MM.1S (cell line): Measurements from ENCODE around the gene LYRM4.
A peak's percentile ranks its signal among the peaks of the same experiment; 100 is the strongest.

Source experiments
- DNase-seq: peaks from one replicate; pipeline ENCODE4 v3.0.0-alpha.2; 2015
- H2AFZ ChIP-seq: fragments of 300-600 bp; sonication (generic); 2 replicates; pipeline ENCODE4 v1.6.0; 2016; ENCODE audit warnings: antibody characterized with exemption, low read length
- H3F3A ChIP-seq: fragments of 300-600 bp; sonication (generic); 2 replicates; pipeline ENCODE4 v1.6.1; 2016; ENCODE audit warnings: mild to moderate bottlenecking, antibody characterized with exemption, low read length, moderate library complexity, mixed read lengths; ENCODE audit not compliant: insufficient read depth
- H3K27ac ChIP-seq: fragments of 300-600 bp; sonication (generic); 2 replicates; pipeline ENCODE4 v1.5.1; 2016; ENCODE audit warnings: mild to moderate bottlenecking, low read length
- H3K27me3 ChIP-seq: fragments of 300-600 bp; sonication (generic); replicated peaks from 2 replicates; pipeline ENCODE4 v1.6.0; 2016; ENCODE audit warnings: low read length; ENCODE audit not compliant: insufficient read depth
- H3K36me3 ChIP-seq: fragments of 300-600 bp; sonication (generic); replicated peaks from 2 replicates; pipeline ENCODE4 v1.6.1; 2016; ENCODE audit warnings: mild to moderate bottlenecking, low read length, mixed read lengths; ENCODE audit not compliant: insufficient read depth
- H3K4me1 ChIP-seq: fragments of 300-600 bp; sonication (generic); 2 replicates; pipeline ENCODE4 v1.6.1; 2016; ENCODE audit warnings: low read length, mixed read lengths
- H3K4me2 ChIP-seq: fragments of 300-600 bp; sonication (generic); 2 replicates; pipeline ENCODE4 v1.6.0; 2016; ENCODE audit warnings: low read depth, low read length
- H3K4me3 ChIP-seq: fragments of 300-600 bp; sonication (generic); 2 replicates; pipeline ENCODE4 v1.5.1; 2016; ENCODE audit warnings: low read length, mixed read lengths
- H3K79me2 ChIP-seq: fragments of 300-600 bp; sonication (generic); 2 replicates; pipeline ENCODE4 v1.6.1; 2016; ENCODE audit warnings: mixed run types, low read length, mixed read lengths
- H3K9ac ChIP-seq: fragments of 300-600 bp; sonication (generic); 2 replicates; pipeline ENCODE4 v1.6.1; 2016; ENCODE audit warnings: low read length, mixed read lengths
- H3K9me2 ChIP-seq: fragments of 300-600 bp; sonication (generic); replicated peaks from 2 replicates; pipeline ENCODE4 v1.6.1; 2016; ENCODE audit warnings: mild to moderate bottlenecking, low read length, mixed read lengths; ENCODE audit not compliant: insufficient read depth
- H3K9me3 ChIP-seq: fragments of 300-600 bp; sonication (generic); replicated peaks from 2 replicates; pipeline ENCODE4 v1.6.1; 2016; ENCODE audit warnings: mild to moderate bottlenecking, low read length, mixed read lengths; ENCODE audit not compliant: insufficient read depth
- H4K20me1 ChIP-seq: fragments of 300-600 bp; sonication (generic); 2 replicates; pipeline ENCODE4 v1.6.1; 2016; ENCODE audit warnings: mild to moderate bottlenecking, low read length, moderate library complexity, mixed read lengths; ENCODE audit not compliant: insufficient read depth
- EZH2 ChIP-seq: fragments of 300-600 bp; sonication (generic); optimal IDR thresholded peaks from 2 replicates; pipeline ENCODE3; 2017; ENCODE audit warnings: low read depth, mild to moderate bottlenecking, antibody characterized with exemption, low read length, mixed read lengths
- EZH2phosphoT487 ChIP-seq: fragments of 300-600 bp; sonication (generic); IDR thresholded peaks from 2 replicates; pipeline ENCODE4 v1.6.1; 2018; ENCODE audit warnings: antibody characterized with exemption, low read length
- TF ChIP-seq, protein P1 (sequence below): fragments of 300-600 bp; sonication (generic); IDR thresholded peaks from 2 replicates; pipeline ENCODE4 v1.5.1; 2016; ENCODE audit warnings: antibody characterized with exemption, low read length, mixed read lengths

Gene LYRM4

DNA sequence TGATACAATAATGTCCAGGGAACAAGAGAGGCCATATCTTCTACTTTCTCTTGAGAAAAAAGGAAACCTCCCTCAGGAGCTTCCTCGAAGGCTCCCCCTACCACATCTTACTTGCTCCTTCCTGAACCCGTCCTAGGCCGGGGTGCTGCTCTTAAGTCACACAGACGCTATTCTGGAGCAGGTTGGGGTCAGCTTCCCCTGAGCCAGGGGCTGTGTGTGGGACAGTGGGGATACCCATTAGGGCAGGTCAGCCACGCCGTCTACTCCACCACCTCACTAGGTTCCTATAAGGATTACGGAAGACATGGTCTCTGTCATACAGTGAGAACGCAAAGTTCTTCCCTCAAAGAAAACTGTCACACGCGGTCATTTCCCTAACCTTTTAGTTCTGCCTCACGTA, 183.8 kb downstream of the LYRM4 start:
- Histone ChIP-seq H3F3A (peaks cover 9% of the 10 kb centered on the region; the same call in 1 of the 2 replicates), H3K9ac (no peak overlapping the region), H2AFZ (no peak overlapping the region), H3K4me1 (peaks cover 2% of the 10 kb centered on the region), H3K79me2 (0 out of 2 replicates have a peak, but pooled peaks cover 6% of the 10 kb centered on the region), H4K20me1 (no peaks in the 10 kb centered on the region), H3K27me3 (no peaks in the 10 kb centered on the region), H3K36me3 (no peaks in the 10 kb centered on the region), H3K9me3 (no peaks in the 10 kb centered on the region), H3K4me2 (no peak overlapping the region), H3K27ac (no peak overlapping the region), H3K9me2 (no peaks in the 10 kb centered on the region), H3K4me3 (no peak overlapping the region)
- no peak for TF ChIP-seq EZH2phosphoT487
- TF ChIP-seq, protein P1, sequence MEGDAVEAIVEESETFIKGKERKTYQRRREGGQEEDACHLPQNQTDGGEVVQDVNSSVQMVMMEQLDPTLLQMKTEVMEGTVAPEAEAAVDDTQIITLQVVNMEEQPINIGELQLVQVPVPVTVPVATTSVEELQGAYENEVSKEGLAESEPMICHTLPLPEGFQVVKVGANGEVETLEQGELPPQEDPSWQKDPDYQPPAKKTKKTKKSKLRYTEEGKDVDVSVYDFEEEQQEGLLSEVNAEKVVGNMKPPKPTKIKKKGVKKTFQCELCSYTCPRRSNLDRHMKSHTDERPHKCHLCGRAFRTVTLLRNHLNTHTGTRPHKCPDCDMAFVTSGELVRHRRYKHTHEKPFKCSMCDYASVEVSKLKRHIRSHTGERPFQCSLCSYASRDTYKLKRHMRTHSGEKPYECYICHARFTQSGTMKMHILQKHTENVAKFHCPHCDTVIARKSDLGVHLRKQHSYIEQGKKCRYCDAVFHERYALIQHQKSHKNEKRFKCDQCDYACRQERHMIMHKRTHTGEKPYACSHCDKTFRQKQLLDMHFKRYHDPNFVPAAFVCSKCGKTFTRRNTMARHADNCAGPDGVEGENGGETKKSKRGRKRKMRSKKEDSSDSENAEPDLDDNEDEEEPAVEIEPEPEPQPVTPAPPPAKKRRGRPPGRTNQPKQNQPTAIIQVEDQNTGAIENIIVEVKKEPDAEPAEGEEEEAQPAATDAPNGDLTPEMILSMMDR: no peak
- no peak for TF ChIP-seq EZH2
- no peak for DNase-seq

GRCh38 chr6:5073992-5074391, 186.8 kb downstream of the LYRM4 start:
- no peaks in the 10 kb centered on the region for H3K9me3 ChIP-seq
- H3K9me2 ChIP-seq: no peaks in the 10 kb centered on the region
- no peak for DNase-seq
- no peak overlapping the region for H3K9ac ChIP-seq
- H4K20me1 ChIP-seq: no peaks in the 10 kb centered on the region
- no peak overlapping the region for H2AFZ ChIP-seq
- H3K4me3 ChIP-seq: no peak overlapping the region
- H3F3A ChIP-seq: peaks cover 12% of the 10 kb centered on the region; the same call in 1 of the 2 replicates
- no peaks in the 10 kb centered on the region for H3K36me3 ChIP-seq
- H3K4me1 ChIP-seq: peaks cover 7% of the 10 kb centered on the region
- TF ChIP-seq, protein P1: no peak
- TF ChIP-seq EZH2phosphoT487 (no peak), EZH2 (no peak)
- H3K27ac ChIP-seq: no peak overlapping the region
- H3K79me2 ChIP-seq: 0 out of 2 replicates have a peak, but pooled peaks cover 6% of the 10 kb centered on the region
- no peaks in the 10 kb centered on the region for H3K27me3 ChIP-seq
- H3K4me2 ChIP-seq: 0 out of 2 replicates have a peak overlapping the region, but pooled peaks have one; percentile 25

DNA sequence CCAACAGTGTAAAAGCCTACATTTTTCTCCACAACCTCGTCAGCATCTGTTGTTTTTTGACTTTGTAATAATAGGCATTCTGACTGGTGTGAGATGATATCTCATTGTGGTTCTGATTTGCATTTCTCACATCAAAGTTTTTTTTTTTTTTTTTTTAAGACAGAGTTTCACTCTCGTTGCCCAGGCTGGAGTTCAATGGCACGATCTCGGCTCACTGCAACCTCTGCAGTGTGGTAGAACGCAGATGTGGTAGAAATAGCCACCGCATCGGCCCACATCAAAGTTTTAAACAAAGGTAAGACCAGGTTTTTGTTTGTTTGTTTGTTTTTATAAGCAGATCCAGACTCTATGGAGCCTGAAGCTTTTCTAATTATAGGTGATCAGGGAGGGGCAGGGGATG, 188.3 kb downstream of the LYRM4 start:
- DNase-seq: peak; percentile 81
- Histone ChIP-seq H3K4me2 (peak overlapping the region; percentile 38), H3K4me1 (peaks cover 7% of the 10 kb centered on the region), H3F3A (peaks cover 12% of the 10 kb centered on the region; the same call in 1 of the 2 replicates), H3K9ac (peak overlapping the region; percentile 35; the same call in 1 of the 2 replicates), H3K36me3 (no peaks in the 10 kb centered on the region), H3K9me2 (no peaks in the 10 kb centered on the region), H2AFZ (peak overlapping the region; percentile 51; the same call in 1 of the 2 replicates), H4K20me1 (no peaks in the 10 kb centered on the region), H3K27me3 (no peaks in the 10 kb centered on the region), H3K4me3 (peak overlapping the region; percentile 26), H3K9me3 (no peaks in the 10 kb centered on the region), H3K79me2 (0 out of 2 replicates have a peak, but pooled peaks cover 6% of the 10 kb centered on the region), H3K27ac (peak overlapping the region; percentile 81)
- TF ChIP-seq, protein P1: no peak
- TF ChIP-seq EZH2phosphoT487 (no peak), EZH2 (no peak)
